GM19463 (cell line): Measurements from ENCODE around the gene CCDC112.
"Not testable (repeated sequence)": the region's sequence is repeated elsewhere in the genome, so short reads cannot be mapped to it uniquely, and the experiment has no call there.

ENCODE experiments used
- ATAC-seq: cut with Tn5 transposase; IDR thresholded peaks from one replicate; pipeline ENCODE4 v1.9.1; 2021; ENCODE audit warnings: mild to moderate bottlenecking, moderate library complexity; ENCODE audit not compliant: unreplicated experiment

CCDC112 gene

GRCh38 chr5:115263078-115263380, 33.4 kb downstream of the CCDC112 start:
- no peak for ATAC-seq

GRCh38 chr5:115262321-115263077, 34.0 kb downstream of the CCDC112 start, which contains the start of gene PGGT1B:
Gene PGGT1B (minus strand): TSS chr5:115262877. CDS start chr5:115262851, 26 bp downstream.
- ATAC-seq, result peak; percentile 94

- peak; percentile 29 for ATAC-seq
These were observed 34.5 kb downstream of the CCDC112 start for GRCh38 chr5:115262011-115262320.

GRCh38 chr5:115260248-115260647, 36.2 kb downstream of the CCDC112 start:
- ATAC-seq, result no peak

GRCh38 chr5:115257981-115258380, 38.5 kb downstream of the CCDC112 start:
- ATAC-seq, result no peak

- ATAC-seq, result not testable (repeated sequence)
These were observed 47.1 kb downstream of the CCDC112 start for GRCh38 chr5:115249379-115249778.

GRCh38 chr5:115246361-115246991, 50.0 kb downstream of the CCDC112 start:
- ATAC-seq, result peak; percentile 51

GRCh38 chr5:115243412-115243811, 53.0 kb downstream of the CCDC112 start:
- peak; percentile 78 for ATAC-seq

GRCh38 chr5:115241881-115242642, 54.4 kb downstream of the CCDC112 start:
- ATAC-seq, result no peak

- ATAC-seq, result no peak
These were observed 59.4 kb downstream of the CCDC112 start for GRCh38 chr5:115237066-115237465.

GRCh38 chr5:115236599-115236998, 59.9 kb downstream of the CCDC112 start:
- no peak for ATAC-seq

- ATAC-seq, result no peak
These were observed 64.9 kb downstream of the CCDC112 start for GRCh38 chr5:115231598-115231997.

GRCh38 chr5:115229606-115230005, 66.8 kb downstream of the CCDC112 start:
- ATAC-seq, result no peak

- no peak for ATAC-seq
These were observed 69.2 kb downstream of the CCDC112 start for GRCh38 chr5:115227281-115227680.
